Prostate gland (tissue), 2 donors: ENCODE results near the gene PRLH. TPM values are rescaled to one million over a fixed set of nuclear protein-coding genes. Genes with fewer than 3 reads are reported as not detected.
A peak's percentile ranks its signal among the peaks of the same experiment; 100 is the strongest.
"Not testable (repeated sequence)": the region's sequence is repeated elsewhere in the genome, so short reads cannot be mapped to it uniquely, and the experiment has no call there.

Experiments used
- DNase-seq: peaks from one replicate; pipeline ENCODE4 v3.0.0-alpha.2; 2019; ENCODE audit warnings: low spot score
- H3K27ac ChIP-seq, 2 donors: fragments of 200-600 bp; sonication (generic); 2 replicates each; pipeline ENCODE4 v1.5.1; 2017 to 2019
- H3K27me3 ChIP-seq: fragments of 200-600 bp; sonication (generic); replicated peaks from 2 replicates; pipeline ENCODE4 v1.5.1; 2019; ENCODE audit not compliant: insufficient read depth
- H3K36me3 ChIP-seq, 2 donors: fragments of 200-600 bp; sonication (generic); 1 replicate in 1 of 2; 2 replicates in 1 of 2; pipeline versions ENCODE4 v1.5.1 to v1.8.1; 2017 to 2019
- H3K4me1 ChIP-seq: fragments of 200-600 bp; sonication (generic); replicated peaks from 2 replicates; pipeline ENCODE4 v1.5.1; 2019
- H3K4me3 ChIP-seq, 2 donors: fragments of 200-600 bp; sonication (generic); 2 replicates each; pipeline ENCODE4 v1.5.1; 2017 to 2019
- H3K9me3 ChIP-seq: fragments of 200-600 bp; sonication (generic); 2 replicates; pipeline ENCODE4 v1.5.1; 2017
- POLR2A ChIP-seq: fragments of 450-650 bp; IDR thresholded peaks from one replicate; pipeline ENCODE4 v1.6.1; 2016; ENCODE audit warnings: antibody characterized with exemption, mild to moderate bottlenecking
- POLR2AphosphoS5 ChIP-seq: sonication (generic); formaldehyde crosslinking; IDR thresholded peaks from one replicate; pipeline ENCODE4 v1.6.1; 2017; ENCODE audit warnings: antibody characterized with exemption
- WGBS: methylation state at CpG from one replicate; pipeline ENCODE4 v1.1.5; 2018; 5-methylcytosine and 5-hydroxymethylcytosine counted together
- intact Hi-C: fragments of 100-400 bp; cut with DNase I; formaldehyde crosslinking; loops from one replicate; pipeline ENCODE4 v1.14.2; 2022
- total RNA-seq, 2 donors: library from RNA; depleted of rRNA; stranded (reverse); fragments of >200 nt; gene quantifications; one replicate each; pipeline ENCODE4 v1.1.0, GENCODE V29; 2016
- TF ChIP-seq, protein P1 (sequence below), 4 experiments: fragments of 200-600 bp in 2 of 4; fragments of 450-650 bp in 2 of 4; sonication (generic) in 2 of 4; IDR thresholded peaks; 1 replicate in 3 of 4; 2 replicates in 1 of 4; pipeline ENCODE4 v1.5.1; 2016 to 2019; ENCODE audit warnings: antibody characterized with exemption in 4 of 4, mild to moderate bottlenecking in 2 of 4, moderate library complexity in 2 of 4

PRLH gene
- total RNA-seq, 2 donors from 2014 or later = not detected

DNA sequence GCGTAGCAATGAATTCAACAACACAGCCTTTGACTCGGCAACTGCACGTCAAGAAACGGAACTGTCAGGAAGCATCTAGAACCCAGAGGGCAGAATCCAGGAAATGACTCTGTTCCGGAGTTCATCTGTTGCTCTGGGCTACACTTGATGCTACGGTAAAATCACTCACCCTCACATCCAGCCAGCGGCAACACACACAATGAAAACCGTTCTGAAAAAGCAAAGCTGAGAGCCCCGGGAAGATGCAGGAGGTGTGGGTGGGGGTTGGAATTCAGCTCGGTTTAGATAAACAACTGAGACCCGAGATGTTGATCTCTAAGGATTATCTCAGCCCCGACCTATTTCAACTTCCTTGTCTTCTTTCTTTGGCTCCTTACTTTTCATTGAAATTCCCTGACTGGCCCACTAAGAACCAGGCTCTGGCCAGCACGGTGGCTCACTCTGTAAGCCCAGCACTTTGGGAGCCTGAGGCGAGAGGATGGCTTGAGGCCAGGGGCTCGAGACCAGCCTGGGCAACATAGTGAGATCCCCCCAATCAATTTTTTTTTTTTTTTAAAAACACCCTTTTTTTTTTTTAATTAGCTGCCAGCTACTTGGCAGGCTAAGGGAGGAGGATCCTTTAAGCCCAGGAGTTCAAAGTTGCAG, 37.5 kb downstream of the PRLH start:
- intact Hi-C loops = loop anchor here (5.0 kb wide), 1 partner anchor 138 kb away; no protein-coding TSS in a partner anchor
- Histone ChIP-seq H3K4me1 (no peaks in the 10 kb centered on the region), H3K9me3 (no peaks in the 10 kb centered on the region), H3K4me3 (no peak overlapping the region), H3K27ac (no peak overlapping the region), H3K36me3 (no peaks in the 10 kb centered on the region), H3K27me3 (no peaks in the 10 kb centered on the region)
- WGBS = 40% methylated on average over 15 of the region's 15 CpGs
- DNase-seq = no peak
- TF ChIP-seq POLR2AphosphoS5 = peak; percentile 68
- TF ChIP-seq, protein P1, sequence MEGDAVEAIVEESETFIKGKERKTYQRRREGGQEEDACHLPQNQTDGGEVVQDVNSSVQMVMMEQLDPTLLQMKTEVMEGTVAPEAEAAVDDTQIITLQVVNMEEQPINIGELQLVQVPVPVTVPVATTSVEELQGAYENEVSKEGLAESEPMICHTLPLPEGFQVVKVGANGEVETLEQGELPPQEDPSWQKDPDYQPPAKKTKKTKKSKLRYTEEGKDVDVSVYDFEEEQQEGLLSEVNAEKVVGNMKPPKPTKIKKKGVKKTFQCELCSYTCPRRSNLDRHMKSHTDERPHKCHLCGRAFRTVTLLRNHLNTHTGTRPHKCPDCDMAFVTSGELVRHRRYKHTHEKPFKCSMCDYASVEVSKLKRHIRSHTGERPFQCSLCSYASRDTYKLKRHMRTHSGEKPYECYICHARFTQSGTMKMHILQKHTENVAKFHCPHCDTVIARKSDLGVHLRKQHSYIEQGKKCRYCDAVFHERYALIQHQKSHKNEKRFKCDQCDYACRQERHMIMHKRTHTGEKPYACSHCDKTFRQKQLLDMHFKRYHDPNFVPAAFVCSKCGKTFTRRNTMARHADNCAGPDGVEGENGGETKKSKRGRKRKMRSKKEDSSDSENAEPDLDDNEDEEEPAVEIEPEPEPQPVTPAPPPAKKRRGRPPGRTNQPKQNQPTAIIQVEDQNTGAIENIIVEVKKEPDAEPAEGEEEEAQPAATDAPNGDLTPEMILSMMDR (IDR thresholded peaks at IDR 0.05) = no peak
- TF ChIP-seq POLR2A = peak; percentile 19

DNA sequence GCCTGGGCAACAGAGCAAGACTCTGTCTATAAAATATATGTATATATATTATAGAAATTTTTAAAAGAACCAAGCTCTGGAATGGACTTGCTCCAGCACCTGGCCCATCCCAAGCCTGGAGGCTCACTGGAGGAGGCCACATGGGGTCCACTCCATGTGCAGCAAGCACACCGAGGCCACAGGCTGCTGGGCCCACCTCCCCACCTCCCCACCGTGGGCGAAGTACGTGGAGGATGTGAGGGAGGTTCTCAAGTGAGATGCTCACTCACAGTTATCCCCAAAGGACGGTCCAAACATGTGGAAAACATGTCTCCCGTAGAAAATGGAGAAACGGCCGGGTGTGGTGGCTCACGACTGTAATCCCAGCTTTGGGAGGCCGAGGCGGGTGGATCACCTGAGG, 38.0 kb downstream of the PRLH start:
- no peak overlapping the region for H3K27ac ChIP-seq

DNA sequence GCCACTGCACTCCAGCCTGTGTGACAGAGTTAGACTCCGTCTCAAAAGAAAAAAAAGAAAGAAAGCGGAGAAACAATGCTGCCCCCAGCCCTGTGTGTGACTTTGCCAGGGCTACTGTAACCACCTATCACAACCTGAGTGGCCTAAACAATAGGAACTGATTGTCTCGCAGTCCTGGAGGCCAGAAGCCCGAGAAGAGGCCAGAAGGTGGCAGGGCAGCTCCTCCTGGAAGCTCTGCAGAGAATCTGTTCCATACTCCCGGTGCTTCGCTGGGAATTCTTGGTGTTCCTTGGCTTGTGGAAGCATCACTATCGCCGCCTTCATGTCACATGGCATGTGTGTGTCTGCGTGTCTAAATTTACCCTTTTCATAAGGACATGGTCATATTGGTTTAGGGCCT, 38.6 kb downstream of the PRLH start:
- WGBS = 88% methylated on average over 9 of the region's 9 CpGs
- DNase-seq = no peak
- no peaks in the 10 kb centered on the region for H3K27me3 ChIP-seq
- H3K36me3 ChIP-seq = no peaks in the 10 kb centered on the region
- no peak for TF ChIP-seq POLR2AphosphoS5
- TF ChIP-seq POLR2A = no peak
- TF ChIP-seq, protein P1 (IDR thresholded peaks at IDR 0.05) = no peak
- no peak overlapping the region for H3K4me3 ChIP-seq
- H3K4me1 ChIP-seq = no peaks in the 10 kb centered on the region
- no peak overlapping the region for H3K27ac ChIP-seq
- no peaks in the 10 kb centered on the region for H3K9me3 ChIP-seq
- intact Hi-C loops = loop anchor here (5.0 kb wide), 1 partner anchor 137 kb away; no protein-coding TSS in a partner anchor

More for the DNA sequence above, 38.0 kb downstream of the PRLH start:
- Histone ChIP-seq H3K4me3 (no peak overlapping the region), H3K4me1 (no peaks in the 10 kb centered on the region), H3K36me3 (no peaks in the 10 kb centered on the region), H3K9me3 (no peaks in the 10 kb centered on the region), H3K27me3 (no peaks in the 10 kb centered on the region)
- WGBS = 96% methylated on average over 11 of the region's 11 CpGs
- TF ChIP-seq POLR2AphosphoS5 = no peak
- no peak for TF ChIP-seq POLR2A
- TF ChIP-seq, protein P1 (IDR thresholded peaks at IDR 0.05) = no peak
- no peak for DNase-seq
- intact Hi-C loops = loop anchor here (5.0 kb wide), 1 partner anchor 138 kb away; no protein-coding TSS in a partner anchor

DNA sequence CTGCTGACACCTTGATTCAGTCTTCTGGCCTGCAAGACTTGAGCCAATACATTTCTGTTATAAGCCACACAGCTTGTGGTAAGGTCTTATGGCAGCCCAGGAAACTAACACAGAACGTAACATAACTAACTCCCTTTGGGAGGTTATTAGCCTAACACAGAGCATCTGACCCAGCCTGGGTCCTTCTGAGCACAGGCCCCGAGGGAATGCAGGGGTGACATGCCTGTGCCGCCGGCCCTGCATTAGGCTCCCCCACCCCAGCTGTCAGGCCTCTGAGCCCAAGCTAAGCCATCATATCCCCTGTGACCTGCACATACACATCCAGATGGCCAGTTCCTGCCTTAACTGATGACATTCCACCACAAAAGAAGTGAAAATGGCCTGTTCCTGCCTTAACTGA, 40.1 kb downstream of the PRLH start:
- DNase-seq, H3K27ac ChIP-seq, H3K27me3 ChIP-seq, H3K9me3 ChIP-seq, intact Hi-C loops, H3K36me3 ChIP-seq, H3K4me3 ChIP-seq, H3K4me1 ChIP-seq: not testable (repeated sequence)
- 96% methylated on average over 4 of the region's 4 CpGs for WGBS

DNA sequence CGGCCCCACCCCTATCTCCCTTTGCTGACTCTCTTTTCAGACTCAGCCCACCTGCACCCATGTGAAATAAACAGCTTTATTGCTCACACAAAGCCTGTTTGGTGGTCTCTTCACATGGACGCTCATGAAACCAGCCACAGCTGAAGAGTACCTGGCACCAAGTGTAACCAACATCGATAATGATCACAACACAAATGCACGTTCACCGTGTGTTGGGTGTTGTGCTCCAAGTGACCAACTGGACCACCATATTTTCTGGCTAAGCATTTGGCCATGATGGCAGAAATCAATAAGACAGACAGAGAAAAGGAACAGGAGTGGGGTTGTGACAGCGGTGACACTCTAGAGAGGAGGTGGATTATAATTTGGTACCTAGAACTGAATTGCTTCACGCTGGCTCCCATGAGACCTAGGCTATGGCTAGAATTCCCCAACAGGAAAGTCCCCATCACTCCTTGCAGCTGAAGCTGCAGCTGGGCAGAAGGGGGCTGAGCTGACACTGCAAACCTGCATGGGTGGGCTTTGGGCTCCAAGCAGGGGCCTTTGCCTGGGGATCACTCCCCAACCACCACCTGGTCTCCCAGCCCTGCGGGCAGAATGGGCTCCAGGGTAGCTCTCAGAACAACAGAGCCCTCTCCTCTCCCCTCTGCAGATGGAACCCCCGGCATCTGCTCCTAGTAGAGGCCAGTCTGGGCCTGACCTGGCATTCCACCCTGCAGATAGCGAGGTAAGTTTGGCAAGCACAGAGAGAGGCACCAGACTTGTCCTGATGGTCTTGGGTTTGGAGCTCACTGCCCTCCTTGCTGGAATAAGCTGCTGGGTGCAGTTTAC, 46.4 kb downstream of the PRLH start:
- no peak for DNase-seq
- Histone ChIP-seq H3K27me3 (no peaks in the 10 kb centered on the region), H3K4me3 (no peak overlapping the region), H3K27ac (no peak overlapping the region), H3K4me1 (no peaks in the 10 kb centered on the region), H3K9me3 (no peaks in the 10 kb centered on the region), H3K36me3 (no peaks in the 10 kb centered on the region)
- TF ChIP-seq POLR2A (no peak), POLR2AphosphoS5 (no peak)
- TF ChIP-seq, protein P1 (IDR thresholded peaks at IDR 0.05) = no peak
- WGBS = 82% methylated on average over 10 of the region's 10 CpGs
- intact Hi-C loops = no loop called here
